Upper lobe of left lung (tissue), 6 donors: ENCODE measurements around the gene CCDC54. TPM values are rescaled to one million over a fixed set of nuclear protein-coding genes. Genes with fewer than 3 reads are reported as not detected.

Experiments
- ATAC-seq, 2 donors: fragments of 200-7000 bp; cut with Tn5 transposase; one replicate each; pipeline ENCODE4 v1.9.1; 2022; ENCODE audit warnings: mild to moderate bottlenecking in 2 of 2, moderate library complexity in 2 of 2; ENCODE audit not compliant: low FRiP score in 2 of 2
- DNase-seq, 2 donors: peaks; one replicate each; pipeline ENCODE4 v3.0.0-alpha.2; 2019 to 2020
- H3K27ac ChIP-seq, 4 donors: fragments of 200-600 bp; sonication (generic); one replicate each; pipeline ENCODE4 v1.5.1; 2016 to 2019
- H3K27me3 ChIP-seq, 4 donors: fragments of 200-600 bp; sonication (generic); one replicate each; pipeline ENCODE4 v1.5.1; 2017 to 2019
- H3K36me3 ChIP-seq, 4 donors: fragments of 200-600 bp; sonication (generic); one replicate each; pipeline ENCODE4 v1.5.1; 2016 to 2019
- H3K4me1 ChIP-seq, 4 donors: fragments of 200-600 bp; sonication (generic); one replicate each; pipeline ENCODE4 v1.5.1; 2018 to 2019
- H3K4me3 ChIP-seq, 4 donors: fragments of 200-600 bp; sonication (generic); one replicate each; pipeline ENCODE4 v1.5.1; 2017 to 2019; ENCODE audit warnings: mild to moderate bottlenecking in 2 of 4, moderate library complexity in 1 of 4
- H3K9me3 ChIP-seq, 4 donors: fragments of 200-600 bp; sonication (generic); one replicate each; pipeline ENCODE4 v1.5.1; 2018 to 2019
- EP300 ChIP-seq, 4 donors: sonication (generic); formaldehyde crosslinking; IDR thresholded peaks; one replicate each; pipeline ENCODE4 v1.5.1; 2017; ENCODE audit warnings: antibody characterized with exemption in 4 of 4, control low read depth in 2 of 4
- POLR2A ChIP-seq, 4 donors: fragments of 450-650 bp; IDR thresholded peaks; one replicate each; pipeline ENCODE4 v1.5.1; 2016 to 2017; ENCODE audit warnings: antibody characterized with exemption in 4 of 4, mild to moderate bottlenecking in 2 of 4
- POLR2AphosphoS5 ChIP-seq, 2 donors: sonication (generic); formaldehyde crosslinking; IDR thresholded peaks; one replicate each; pipeline ENCODE4 v1.5.1; 2017; ENCODE audit warnings: antibody characterized with exemption in 2 of 2
- WGBS, 2 donors: methylation state at CpG; one replicate each; pipeline ENCODE4 v1.1.5; 2017 to 2018; 5-methylcytosine and 5-hydroxymethylcytosine counted together
- total RNA-seq, 6 donors: library from RNA; depleted of rRNA in 4 of 6; stranded (reverse); fragments of >200 nt in 4 of 6; gene quantifications; one replicate each; pipeline versions ENCODE4 v1.1.0 to v1.2.1, GENCODE V29; 2016 to 2021
- TF ChIP-seq, protein P1 (sequence below), 6 experiments: fragments of 450-650 bp in 4 of 6; fragments of 200-600 bp in 2 of 6; sonication (generic) in 2 of 6; IDR thresholded peaks; one replicate each; pipeline ENCODE4 v1.5.1; 2016 to 2019; ENCODE audit warnings: antibody characterized with exemption in 6 of 6
- donor health status: DM: no; HTN: no; CAD: no; lungs with moderate emphysema.
- donor health status: DM: no; HTN: yes; CAD: no; lungs with severe emphysema.

Gene CCDC54
- total RNA-seq, 6 donors from 2014 or later: not detected

GRCh38 chr3:107373896-107374295 lies 3.3 kb upstream of the CCDC54 start:
- H3K9me3 ChIP-seq: no peaks in the 10 kb centered on the region
- no peak for TF ChIP-seq POLR2A (IDR thresholded peaks at IDR 0.05)
- no peak for TF ChIP-seq POLR2AphosphoS5 (IDR thresholded peaks at IDR 0.05)
- no peak for TF ChIP-seq EP300 (IDR thresholded peaks at IDR 0.05)
- TF ChIP-seq, protein P1, sequence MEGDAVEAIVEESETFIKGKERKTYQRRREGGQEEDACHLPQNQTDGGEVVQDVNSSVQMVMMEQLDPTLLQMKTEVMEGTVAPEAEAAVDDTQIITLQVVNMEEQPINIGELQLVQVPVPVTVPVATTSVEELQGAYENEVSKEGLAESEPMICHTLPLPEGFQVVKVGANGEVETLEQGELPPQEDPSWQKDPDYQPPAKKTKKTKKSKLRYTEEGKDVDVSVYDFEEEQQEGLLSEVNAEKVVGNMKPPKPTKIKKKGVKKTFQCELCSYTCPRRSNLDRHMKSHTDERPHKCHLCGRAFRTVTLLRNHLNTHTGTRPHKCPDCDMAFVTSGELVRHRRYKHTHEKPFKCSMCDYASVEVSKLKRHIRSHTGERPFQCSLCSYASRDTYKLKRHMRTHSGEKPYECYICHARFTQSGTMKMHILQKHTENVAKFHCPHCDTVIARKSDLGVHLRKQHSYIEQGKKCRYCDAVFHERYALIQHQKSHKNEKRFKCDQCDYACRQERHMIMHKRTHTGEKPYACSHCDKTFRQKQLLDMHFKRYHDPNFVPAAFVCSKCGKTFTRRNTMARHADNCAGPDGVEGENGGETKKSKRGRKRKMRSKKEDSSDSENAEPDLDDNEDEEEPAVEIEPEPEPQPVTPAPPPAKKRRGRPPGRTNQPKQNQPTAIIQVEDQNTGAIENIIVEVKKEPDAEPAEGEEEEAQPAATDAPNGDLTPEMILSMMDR (IDR thresholded peaks at IDR 0.05): no peak
- 43 to 50% methylated on average over 6 of the region's 6 CpGs for WGBS, 2 donors
- H3K4me3 ChIP-seq: no peak overlapping the region
- H3K27me3 ChIP-seq: no peaks in the 10 kb centered on the region
- ATAC-seq (no peak), DNase-seq (no peak)
- H3K36me3 ChIP-seq: no peaks in the 10 kb centered on the region
- H3K4me1 ChIP-seq: no peaks in the 10 kb centered on the region
- no peak overlapping the region for H3K27ac ChIP-seq

DNA sequence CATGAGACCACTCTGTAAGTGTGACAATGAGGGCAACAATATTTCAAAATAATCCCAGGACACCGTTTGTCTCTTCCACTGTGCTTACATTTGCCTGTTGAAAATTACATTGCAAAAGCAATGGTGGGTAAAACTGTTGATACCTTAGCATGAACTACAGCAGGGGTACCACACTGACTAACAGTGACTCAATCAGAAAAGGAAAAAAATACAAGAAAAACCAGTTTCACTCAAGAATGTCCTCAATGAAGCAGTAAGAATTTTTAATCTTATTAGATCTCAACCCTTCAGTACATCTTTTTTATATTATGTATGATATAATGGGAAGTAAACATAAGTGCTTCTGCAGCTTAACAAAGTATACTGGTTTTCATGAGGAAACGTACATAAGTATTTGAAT lies 1.6 kb upstream of the CCDC54 start:
- TF ChIP-seq POLR2A (IDR thresholded peaks at IDR 0.05): no peak
- TF ChIP-seq EP300 (IDR thresholded peaks at IDR 0.05): no peak
- no peak for TF ChIP-seq POLR2AphosphoS5 (IDR thresholded peaks at IDR 0.05)
- TF ChIP-seq, protein P1 (IDR thresholded peaks at IDR 0.05): no peak

DNA sequence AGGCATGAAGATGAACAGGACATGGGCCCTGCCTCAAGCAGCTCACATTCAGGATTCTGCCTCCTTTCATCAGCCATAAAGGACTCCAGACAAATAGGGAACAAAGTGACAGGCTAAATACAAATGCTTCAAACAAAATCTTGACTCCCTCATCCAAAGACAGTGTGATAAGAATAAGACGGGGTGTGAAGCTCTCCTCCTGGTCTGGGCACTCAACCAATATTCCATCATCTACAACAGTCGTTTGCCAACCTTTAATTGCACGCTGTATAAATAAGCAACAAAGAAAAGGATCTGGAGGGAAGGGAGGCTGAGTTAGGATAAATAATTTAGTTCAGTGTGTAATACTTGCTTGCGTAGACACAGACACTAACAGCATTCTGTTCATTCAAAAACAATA lies 5.4 kb downstream of the CCDC54 start:
- Histone ChIP-seq H3K4me3 (no peak overlapping the region), H3K27me3 (no peaks in the 10 kb centered on the region), H3K9me3 (no peaks in the 10 kb centered on the region), H3K4me1 (peaks cover 0 to 4% (median 0%) of the 10 kb centered on the region in 4 donors), H3K36me3 (no peaks in the 10 kb centered on the region), H3K27ac (no peak overlapping the region)
- DNase-seq: no peak
- TF ChIP-seq POLR2A (IDR thresholded peaks at IDR 0.05) (no peak), POLR2AphosphoS5 (IDR thresholded peaks at IDR 0.05) (no peak), EP300 (IDR thresholded peaks at IDR 0.05) (no peak)
- TF ChIP-seq, protein P1 (IDR thresholded peaks at IDR 0.05): no peak
- 53 to 59% methylated on average over 4 of the region's 4 CpGs for WGBS, 2 donors
- ATAC-seq: no peak

More for the DNA sequence above, 1.6 kb upstream of the CCDC54 start:
- H3K36me3 ChIP-seq: no peaks in the 10 kb centered on the region
- no peaks in the 10 kb centered on the region for H3K27me3 ChIP-seq
- H3K4me3 ChIP-seq: no peak overlapping the region
- no peaks in the 10 kb centered on the region for H3K9me3 ChIP-seq
- no peaks in the 10 kb centered on the region for H3K4me1 ChIP-seq
- ATAC-seq (no peak), DNase-seq (no peak)
- no peak overlapping the region for H3K27ac ChIP-seq
- WGBS, 2 donors: 54 to 65% methylated on average over 2 of the region's 2 CpGs

- H3K27ac ChIP-seq: no peak overlapping the region
- no peaks in the 10 kb centered on the region for H3K27me3 ChIP-seq
- TF ChIP-seq POLR2A (IDR thresholded peaks at IDR 0.05) (no peak), EP300 (IDR thresholded peaks at IDR 0.05) (no peak), POLR2AphosphoS5 (IDR thresholded peaks at IDR 0.05) (no peak)
- TF ChIP-seq, protein P1 (IDR thresholded peaks at IDR 0.05): no peak
- DNase-seq: no peak
- no peaks in the 10 kb centered on the region for H3K36me3 ChIP-seq
- H3K4me3 ChIP-seq: no peak overlapping the region
- ATAC-seq: no peak
- 94 to 95% methylated on average over 2 of the region's 2 CpGs for WGBS, 2 donors
- H3K4me1 ChIP-seq: peaks cover 0 to 4% (median 0%) of the 10 kb centered on the region in 4 donors
- H3K9me3 ChIP-seq: no peaks in the 10 kb centered on the region
These were observed 7.2 kb downstream of the CCDC54 start for GRCh38 chr3:107384428-107384827.

- H3K4me3 ChIP-seq: no peak overlapping the region
- H3K9me3 ChIP-seq: no peaks in the 10 kb centered on the region
- no peak for TF ChIP-seq POLR2AphosphoS5 (IDR thresholded peaks at IDR 0.05)
- TF ChIP-seq EP300 (IDR thresholded peaks at IDR 0.05): no peak
- TF ChIP-seq, protein P1 (IDR thresholded peaks at IDR 0.05): no peak
- TF ChIP-seq POLR2A (IDR thresholded peaks at IDR 0.05): no peak
- no peaks in the 10 kb centered on the region for H3K36me3 ChIP-seq
- H3K4me1 ChIP-seq: peaks cover 0 to 4% (median 0%) of the 10 kb centered on the region in 4 donors
- no peak for ATAC-seq
- DNase-seq: no peak
- no peak overlapping the region for H3K27ac ChIP-seq
- H3K27me3 ChIP-seq: no peaks in the 10 kb centered on the region
- 55 to 64% methylated on average over 2 of the region's 2 CpGs for WGBS, 2 donors
These were observed 7.7 kb downstream of the CCDC54 start for GRCh38 chr3:107384907-107385306.
